OCI-LY7 (cell line): Measurements from ENCODE around the gene ZNF358.

Experiments used
- CTCF ChIP-seq: fragments of 200-600 bp; sonication (generic); conservative IDR thresholded peaks from 2 replicates; pipeline ENCODE4 v1.5.1; 2014; ENCODE audit warnings: mild to moderate bottlenecking, antibody characterized with exemption, low read length, moderate library complexity, mixed read lengths
- EZH2phosphoT487 ChIP-seq: fragments of 200-600 bp; sonication (generic); IDR thresholded peaks from 2 replicates; pipeline ENCODE4 v1.6.1; 2018; ENCODE audit warnings: low read depth, borderline replicate concordance, mild to moderate bottlenecking, mixed run types, antibody characterized with exemption, low read length, moderate library complexity, mixed read lengths

DNA sequence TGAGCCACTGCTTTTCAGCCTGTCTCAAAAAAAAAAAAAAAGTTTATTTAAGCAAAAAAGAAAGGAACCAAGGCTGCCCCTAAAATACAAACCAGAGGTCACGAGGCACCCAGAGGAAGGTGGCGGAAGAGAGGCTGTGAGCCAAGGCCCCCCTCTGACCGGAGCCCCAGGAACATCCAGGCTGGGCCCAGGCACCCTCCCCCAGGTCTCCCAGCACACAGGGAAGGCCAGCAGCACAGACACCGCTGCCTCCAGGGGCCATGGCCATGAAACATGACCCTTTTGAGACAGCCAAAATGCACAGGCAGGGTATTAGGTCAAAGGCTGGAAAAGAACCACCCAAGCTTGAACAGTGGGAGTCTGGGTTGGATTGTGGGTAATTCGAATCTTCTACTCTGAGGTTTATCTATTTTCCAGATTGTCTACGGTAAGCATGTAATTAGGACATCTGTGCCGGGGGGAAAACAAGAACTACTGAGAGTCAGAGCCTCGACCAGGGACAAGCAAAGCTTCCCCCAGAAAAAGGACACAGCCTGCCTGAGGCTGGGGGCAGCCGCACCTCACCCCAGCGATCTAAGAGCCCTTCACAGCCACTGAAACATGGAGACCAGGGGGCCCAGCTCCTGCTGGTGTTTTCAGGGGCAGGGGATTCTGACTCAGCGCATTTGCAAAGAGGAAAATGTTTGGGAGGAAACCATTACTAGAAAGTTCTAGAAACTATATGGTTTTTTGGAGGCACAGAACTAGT lies 35.5 kb upstream of the ZNF358 start:
- TF ChIP-seq CTCF (no peak), EZH2phosphoT487 (no peak)
